HG03457 (cell line): ENCODE measurements around the gene PMM2.
"Not testable (repeated sequence)": the region's sequence is repeated elsewhere in the genome, so short reads cannot be mapped to it uniquely, and the experiment has no call there.

Experiments
- ATAC-seq: cut with Tn5 transposase; IDR thresholded peaks from one replicate; pipeline ENCODE4 v1.9.1; 2021; ENCODE audit warnings: moderate number of reproducible peaks; ENCODE audit not compliant: unreplicated experiment

The PMM2 gene

GRCh38 chr16:8781797-8782196 lies 15.8 kb upstream of the PMM2 start:
- no peak for ATAC-seq

GRCh38 chr16:8782673-8783072 lies 15.0 kb upstream of the PMM2 start:
- ATAC-seq = no peak

DNA sequence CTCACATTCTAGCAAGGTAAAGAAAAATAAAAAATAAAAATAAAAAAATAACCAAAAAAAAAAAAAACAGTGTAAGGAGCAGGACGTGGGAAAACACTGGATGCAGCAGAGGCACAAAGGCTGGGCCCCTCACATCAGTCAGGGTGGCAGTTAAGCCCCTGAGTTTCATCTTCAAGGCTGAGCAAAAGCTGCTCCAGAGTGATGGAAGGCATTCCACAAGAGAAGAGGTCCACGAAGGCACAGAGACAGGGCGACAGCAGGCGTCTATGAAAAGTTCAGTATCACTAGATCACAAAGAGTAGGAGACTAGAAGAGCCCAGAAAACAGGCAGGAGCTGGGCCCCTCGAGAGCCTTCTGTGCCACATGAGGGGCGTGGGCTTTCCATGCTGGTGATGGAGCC lies 12.2 kb upstream of the PMM2 start:
- no peak for ATAC-seq

DNA sequence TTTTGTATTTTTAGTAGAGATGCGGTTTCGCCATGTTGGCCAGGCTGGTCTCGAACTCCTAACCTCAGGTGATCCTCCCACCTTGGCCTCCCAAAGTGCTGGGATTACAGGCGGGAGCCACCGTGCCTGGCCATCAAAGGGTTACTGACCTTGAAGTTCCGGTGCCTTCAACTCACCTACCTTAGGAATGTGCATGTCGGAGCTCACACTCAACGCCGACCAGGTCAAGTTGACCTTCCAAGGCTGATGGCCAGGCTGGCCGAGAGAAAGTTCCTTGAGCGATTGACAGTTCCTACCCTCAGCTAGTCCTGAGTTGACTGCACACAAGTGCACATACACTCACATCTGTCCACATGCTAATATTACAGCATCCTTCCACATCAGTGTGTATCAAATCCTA lies 11.3 kb upstream of the PMM2 start:
- ATAC-seq = not testable (repeated sequence)

GRCh38 chr16:8788578-8789172 lies 9.0 kb upstream of the PMM2 start:
- ATAC-seq = no peak

DNA sequence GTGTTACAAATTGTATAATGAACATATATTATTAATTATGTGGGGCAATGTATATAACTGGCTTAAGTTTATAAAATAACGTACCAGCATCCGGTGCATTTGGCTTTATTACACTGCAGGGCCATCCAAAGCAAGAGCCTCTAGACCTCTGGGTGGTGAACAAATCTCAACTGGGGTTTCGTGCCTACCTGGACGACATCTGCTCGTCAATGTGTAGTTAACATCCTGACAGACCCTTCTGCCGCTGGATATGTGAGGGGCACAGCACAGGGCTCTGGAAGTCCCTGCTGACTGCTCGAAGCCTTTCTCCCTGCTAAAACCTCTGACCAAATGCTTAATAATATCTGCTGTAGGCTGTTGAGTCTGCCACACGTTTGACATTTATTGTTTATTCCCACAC lies 2.5 kb upstream of the PMM2 start:
- no peak for ATAC-seq

- ATAC-seq = no peak
Observed at GRCh38 chr16:8795818-8796217, 1.8 kb upstream of the PMM2 start.

DNA sequence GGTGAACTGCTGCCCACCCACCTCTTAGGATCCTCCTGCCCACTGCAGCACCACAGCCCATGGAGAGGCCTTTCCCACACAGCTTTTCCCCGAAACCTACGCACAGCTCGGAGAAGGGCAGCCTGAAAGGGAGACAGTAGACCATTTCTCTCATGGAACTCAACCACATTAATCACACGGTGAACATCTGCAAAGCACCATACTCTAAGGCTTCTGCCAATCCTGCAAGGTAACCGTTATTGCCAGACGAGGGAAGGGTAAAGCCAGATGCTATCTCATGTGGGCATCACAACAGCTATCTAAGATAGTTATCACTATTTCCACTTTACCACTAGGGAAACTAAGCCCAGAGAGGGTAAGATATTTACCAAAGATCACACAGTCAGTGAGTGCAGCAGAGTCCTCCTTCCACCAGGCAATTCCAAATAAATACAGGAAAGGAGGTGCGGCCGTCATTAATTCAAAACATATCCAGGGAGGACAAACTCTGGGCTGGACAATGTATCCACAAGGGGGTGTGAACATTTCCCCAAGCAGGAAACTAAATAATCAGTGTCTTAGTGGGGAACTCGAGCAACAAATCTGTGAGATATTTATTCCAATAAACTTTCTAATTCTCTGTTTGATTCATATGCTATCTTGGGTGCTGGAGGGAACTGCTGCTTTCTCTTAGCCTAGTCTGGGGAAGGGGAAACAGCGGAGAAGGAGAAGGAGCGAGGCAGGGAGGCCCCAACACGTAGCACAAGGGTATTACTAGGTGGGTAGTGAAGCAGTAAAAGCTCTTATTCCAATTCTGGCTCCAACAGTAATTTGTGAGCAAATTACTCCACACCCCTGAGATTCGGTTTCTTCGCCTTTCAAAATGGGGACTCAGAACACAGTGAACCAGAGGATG lies 923 bp upstream of the PMM2 start:
- ATAC-seq = no peak

DNA sequence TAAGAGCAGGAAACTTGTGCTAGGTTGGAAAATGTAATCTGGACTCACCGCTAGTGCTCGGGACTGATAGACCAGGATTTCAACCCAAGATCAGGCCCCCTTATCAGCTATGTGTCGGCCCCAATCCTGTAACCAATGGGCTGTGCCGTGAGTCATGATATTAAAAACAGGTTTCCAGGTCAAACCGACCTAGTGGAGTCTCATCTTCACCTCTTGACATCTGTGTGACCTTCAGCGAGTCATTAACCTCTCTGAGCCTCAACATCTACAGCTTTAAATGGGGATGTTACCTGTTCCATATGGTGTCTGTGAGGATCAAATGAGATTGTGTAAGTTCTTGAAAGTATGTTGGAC lies 512 bp downstream of the PMM2 start:
- ATAC-seq = no peak

DNA sequence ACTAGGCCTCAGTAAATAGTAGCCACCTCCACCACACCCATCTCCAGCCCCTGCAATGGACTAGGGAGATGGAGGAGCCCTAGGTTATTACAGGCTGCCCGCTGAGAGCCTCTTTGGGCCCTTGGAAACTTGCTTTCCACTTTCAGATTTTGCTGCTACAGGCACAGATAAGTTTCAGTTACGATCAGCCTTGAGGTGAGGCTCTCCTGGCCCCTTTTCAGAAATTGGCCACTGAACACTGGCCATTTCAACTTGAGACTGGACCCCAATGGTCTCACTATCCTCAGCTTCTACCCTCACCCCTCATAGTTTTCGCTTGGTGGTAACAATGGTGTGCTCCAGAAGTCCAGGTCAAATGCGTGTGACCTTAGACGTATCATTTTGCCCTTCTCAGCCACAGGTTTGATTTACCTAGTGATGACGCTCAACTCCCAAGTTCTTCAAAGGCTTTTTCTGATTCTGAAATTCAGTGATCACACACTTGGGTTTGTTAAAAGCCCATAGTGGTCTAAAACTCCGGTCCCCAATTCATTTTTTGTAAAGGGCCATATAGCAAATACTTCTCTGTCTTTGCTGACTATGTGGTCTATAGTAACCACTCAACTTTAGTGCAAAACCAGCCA lies 1.0 kb downstream of the PMM2 start:
- no peak for ATAC-seq

DNA sequence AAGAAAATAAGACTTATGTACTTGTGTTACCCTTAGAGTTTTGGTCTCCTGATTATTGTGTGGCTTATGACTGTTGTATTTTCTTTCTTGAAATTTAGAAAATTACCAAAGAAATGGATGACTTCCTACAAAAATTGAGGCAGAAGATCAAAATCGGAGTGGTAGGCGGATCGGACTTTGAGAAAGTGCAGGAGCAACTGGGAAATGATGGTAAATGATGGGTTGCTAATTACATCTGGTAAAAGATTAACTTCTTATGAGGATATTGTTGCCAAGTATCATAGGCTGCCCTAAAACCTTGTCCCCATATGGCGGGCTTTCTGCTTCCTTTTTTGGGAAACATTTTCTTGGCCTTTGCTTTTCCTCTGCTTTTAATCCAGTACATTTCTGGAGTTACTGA lies 4.1 kb downstream of the PMM2 start:
- no peak for ATAC-seq

DNA sequence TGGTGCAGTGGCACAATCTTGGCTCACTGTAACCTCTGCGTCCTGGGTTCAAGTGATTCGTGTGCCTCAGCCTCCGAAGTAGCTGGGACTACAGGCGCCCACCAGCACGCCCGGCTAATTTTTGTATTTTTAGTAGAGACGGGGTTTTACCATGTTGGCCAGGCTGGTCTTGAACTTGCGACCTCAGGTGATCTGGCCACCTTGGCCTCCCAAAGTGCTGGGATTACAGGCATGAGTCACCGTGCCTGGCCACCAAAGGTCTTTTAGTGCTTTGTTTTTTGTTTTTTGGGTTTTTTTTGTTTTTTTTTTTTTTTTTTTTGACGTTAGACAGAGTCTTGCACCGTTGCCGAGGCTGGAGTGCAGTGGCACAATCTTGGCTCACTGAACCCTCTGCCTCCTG lies 6.1 kb downstream of the PMM2 start:
- not testable (repeated sequence) for ATAC-seq

DNA sequence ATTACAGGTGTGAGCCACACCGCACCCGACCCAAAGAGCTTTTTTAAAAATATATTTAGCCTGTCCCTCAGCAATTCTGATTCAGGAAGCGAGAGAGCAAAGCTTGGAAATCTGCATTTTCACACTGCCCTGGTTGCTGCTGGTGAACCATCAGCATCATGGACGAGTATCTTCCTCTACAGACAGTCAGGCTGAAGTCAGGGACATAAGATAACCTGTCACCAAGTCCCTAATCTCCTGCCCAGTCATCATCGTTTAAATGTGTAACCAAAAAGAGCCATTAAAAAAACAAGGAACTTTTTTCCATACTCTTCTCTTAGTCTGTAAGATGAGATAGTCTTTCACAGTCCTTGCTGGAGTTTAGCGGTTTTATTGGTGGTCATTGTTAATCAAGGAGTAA lies 6.7 kb downstream of the PMM2 start:
- no peak for ATAC-seq

GRCh38 chr16:8806272-8806983 lies 8.8 kb downstream of the PMM2 start:
- ATAC-seq = no peak

GRCh38 chr16:8807189-8807588 lies 9.6 kb downstream of the PMM2 start:
- no peak for ATAC-seq

- ATAC-seq = no peak
Observed at GRCh38 chr16:8808009-8808408, 10.4 kb downstream of the PMM2 start.

DNA sequence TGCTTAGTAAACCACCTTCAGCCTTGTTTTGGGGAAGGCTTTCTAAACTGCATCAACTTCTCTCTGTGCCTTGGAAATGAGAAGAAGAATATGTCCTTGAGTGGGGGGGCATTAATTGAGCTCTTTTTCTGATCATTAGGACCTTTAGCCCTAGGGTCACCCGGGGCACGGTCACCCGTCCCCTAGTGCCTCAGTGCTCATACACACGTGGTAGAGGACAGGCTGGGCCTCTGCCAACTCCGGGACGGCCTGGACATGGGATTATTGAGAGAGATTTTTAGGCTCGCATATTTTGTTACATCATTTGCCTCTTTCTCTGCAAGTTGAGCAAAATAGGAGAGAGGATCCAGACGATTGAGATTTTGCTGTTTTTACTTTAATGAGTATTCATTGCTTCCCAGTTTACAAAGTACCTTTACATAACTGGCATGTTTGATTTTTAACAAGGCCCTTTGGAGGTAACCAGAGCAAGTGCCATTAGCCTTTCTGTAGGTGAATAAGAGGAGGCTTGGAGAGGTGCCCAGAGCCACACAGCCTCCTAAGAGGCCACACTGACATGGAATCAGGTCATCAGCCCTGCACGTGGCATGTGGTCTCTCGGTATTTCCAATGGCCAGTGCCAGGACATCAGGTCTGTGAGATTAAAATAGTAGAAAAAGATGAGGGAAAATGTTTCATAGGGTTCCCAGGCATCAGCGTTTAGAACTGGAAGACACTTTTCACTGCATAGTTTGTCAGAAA lies 11.1 kb downstream of the PMM2 start:
- ATAC-seq = no peak

- no peak for ATAC-seq
Observed at GRCh38 chr16:8812162-8812843, 14.7 kb downstream of the PMM2 start.

DNA sequence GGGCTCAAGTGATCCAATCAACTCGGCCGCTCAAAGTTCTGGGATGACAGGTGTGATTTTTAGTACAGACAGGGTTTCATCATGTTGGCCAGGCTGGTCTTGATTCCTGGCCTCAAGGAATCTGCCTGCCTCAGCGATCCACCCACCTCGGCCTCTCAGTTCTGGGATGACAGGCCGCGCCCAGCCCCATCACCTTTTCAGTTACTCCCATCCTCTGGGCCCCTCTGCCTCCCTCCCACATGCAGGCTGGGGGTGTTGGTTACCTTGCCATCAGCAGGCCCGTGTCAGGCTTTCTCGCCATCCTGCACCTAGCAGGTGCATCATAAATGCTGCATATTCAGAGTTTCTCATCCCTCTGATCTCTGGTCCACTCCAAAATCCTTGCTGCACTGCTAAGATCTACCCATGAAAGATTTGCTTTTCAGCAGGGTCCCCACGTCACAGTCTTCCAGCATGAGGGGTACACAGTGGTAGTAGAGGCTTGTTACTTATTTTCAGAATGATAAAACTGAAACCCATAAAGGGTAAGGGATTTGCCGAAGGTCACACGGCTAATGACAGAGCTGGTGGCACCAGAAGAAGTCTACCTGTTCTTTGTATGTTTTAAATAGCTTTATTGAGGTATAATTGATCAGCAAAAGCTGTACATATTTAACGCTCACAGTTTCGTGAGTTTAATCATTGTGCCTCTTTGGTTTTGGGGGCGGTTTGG lies 16.6 kb downstream of the PMM2 start:
- ATAC-seq = no peak
